ENCODE measurements around the gene FAM131C. TPM values are rescaled to one million over a fixed set of nuclear protein-coding genes. Genes with fewer than 3 reads are reported as not detected.

The FAM131C gene, protein sequence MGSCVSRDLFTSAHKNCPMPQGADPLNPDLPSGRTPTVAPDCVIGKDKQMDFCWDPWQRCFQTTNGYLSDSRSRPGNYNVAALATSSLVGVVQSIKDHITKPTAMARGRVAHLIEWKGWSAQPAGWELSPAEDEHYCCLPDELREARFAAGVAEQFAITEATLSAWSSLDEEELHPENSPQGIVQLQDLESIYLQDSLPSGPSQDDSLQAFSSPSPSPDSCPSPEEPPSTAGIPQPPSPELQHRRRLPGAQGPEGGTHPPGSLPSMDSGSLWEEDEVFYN
- total RNA-seq, result under 1 TPM in 2 of 6 experiments, not detected in 4; 0.19 to 1.00 TPM
- long read RNA-seq, result 0 reads

DNA sequence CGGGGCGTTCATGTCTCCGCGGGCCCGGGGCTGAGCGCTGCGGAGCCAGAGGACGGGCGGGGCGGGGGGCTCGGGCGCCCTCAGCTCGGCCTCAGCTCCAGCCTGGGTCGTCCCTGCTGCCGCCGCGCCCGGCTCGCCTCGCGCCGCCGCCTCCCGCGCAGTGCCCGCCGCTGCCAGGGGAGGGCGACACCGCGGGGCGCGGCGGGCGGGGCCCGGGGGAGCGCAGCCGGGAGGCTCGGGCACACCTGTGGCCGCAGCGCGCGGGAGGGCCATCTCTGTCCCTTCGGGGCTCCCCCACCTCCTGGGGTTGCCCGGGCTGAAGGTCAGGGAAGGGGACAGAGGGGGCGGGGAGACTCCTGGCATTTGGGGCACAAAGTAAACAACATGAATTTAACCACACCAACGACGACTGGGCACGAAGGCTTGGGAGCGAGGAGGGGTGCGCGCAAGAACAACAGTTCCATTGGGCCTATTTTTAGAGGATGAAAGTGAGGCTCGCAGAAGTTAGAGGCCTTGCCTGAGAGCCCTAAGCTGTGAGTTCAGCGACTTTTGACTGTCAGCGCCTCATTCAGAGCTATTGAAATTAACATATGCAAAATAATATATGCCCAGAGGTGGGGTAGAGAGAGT, at the start of gene FAM131C:
Gene FAM131C (minus strand): TSS at position 162 of the 630 bp plus-strand sequence. CDS start 209 bp downstream, outside the sequence.
- ATAC-seq, result peak; percentile 7 to 53 (median 44)
- H3K4me1 ChIP-seq, result peaks cover 0 to 20% (median 4%) of the 10 kb centered on the region in 4 donors
- H3K27ac ChIP-seq, result no peak within 1 kb of the TSS
- WGBS (ENCODE audit: insufficient coverage, low coverage, low lambda C conversion rate, missing lambda C conversion rate), result 4% methylated on average over 14 of the region's 54 CpGs
- intact Hi-C loops (cut with DNase I), result loop anchor here (10.0 kb wide), 2 partner anchors 171 to 291 kb away; partner anchors contain the start of gene SZRD1 (in 1 of the 2)
- H3K4me3 ChIP-seq, result peak within 1 kb of the TSS in 1 of 3 donors; percentile 29
- H3K27me3 ChIP-seq, result no peaks in the 10 kb centered on the region
- DNase-seq, result no peak
- TF ChIP-seq POLR2A (IDR thresholded peaks at IDR 0.05), result no peak
- TF ChIP-seq, protein P1, sequence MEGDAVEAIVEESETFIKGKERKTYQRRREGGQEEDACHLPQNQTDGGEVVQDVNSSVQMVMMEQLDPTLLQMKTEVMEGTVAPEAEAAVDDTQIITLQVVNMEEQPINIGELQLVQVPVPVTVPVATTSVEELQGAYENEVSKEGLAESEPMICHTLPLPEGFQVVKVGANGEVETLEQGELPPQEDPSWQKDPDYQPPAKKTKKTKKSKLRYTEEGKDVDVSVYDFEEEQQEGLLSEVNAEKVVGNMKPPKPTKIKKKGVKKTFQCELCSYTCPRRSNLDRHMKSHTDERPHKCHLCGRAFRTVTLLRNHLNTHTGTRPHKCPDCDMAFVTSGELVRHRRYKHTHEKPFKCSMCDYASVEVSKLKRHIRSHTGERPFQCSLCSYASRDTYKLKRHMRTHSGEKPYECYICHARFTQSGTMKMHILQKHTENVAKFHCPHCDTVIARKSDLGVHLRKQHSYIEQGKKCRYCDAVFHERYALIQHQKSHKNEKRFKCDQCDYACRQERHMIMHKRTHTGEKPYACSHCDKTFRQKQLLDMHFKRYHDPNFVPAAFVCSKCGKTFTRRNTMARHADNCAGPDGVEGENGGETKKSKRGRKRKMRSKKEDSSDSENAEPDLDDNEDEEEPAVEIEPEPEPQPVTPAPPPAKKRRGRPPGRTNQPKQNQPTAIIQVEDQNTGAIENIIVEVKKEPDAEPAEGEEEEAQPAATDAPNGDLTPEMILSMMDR (IDR thresholded peaks at IDR 0.05), result peak in 3 of 4 donors; percentile 18 to 70 (median 53)
- H3K9me3 ChIP-seq, result no peaks in the 10 kb centered on the region
- H3K36me3 ChIP-seq, result no peaks in the 10 kb centered on the region

DNA sequence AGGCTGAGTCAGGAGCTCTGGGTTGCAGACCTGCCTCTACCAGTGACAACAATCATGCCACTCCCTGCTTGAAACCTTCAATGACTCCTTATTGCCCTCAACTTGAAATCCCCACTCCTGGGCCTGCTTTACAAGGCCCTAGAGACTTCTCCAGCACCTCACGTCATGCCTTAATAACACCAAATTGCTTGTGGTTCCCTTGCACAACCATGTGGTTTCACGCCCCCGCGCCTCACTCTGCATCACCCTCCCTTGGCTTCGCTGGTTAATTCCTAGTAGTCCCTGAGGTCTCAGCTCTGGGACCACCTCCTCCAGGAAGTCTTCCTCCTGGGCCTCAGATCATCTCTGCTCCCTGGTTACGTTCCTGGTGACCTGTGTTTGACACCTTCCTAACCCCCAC, 49.5 kb upstream of the FAM131C start:
- H3K9me3 ChIP-seq, result no peaks in the 10 kb centered on the region
- DNase-seq, result no peak
- peaks cover 0 to 13% (median 4%) of the 10 kb centered on the region in 4 donors for H3K36me3 ChIP-seq
- no peaks in the 10 kb centered on the region for H3K27me3 ChIP-seq
- intact Hi-C loops (cut with DNase I), result no loop called here
- peaks cover 0 to 22% (median 3%) of the 10 kb centered on the region in 4 donors for H3K4me1 ChIP-seq
- TF ChIP-seq POLR2A (IDR thresholded peaks at IDR 0.05), result no peak
- TF ChIP-seq, protein P1 (IDR thresholded peaks at IDR 0.05), result no peak
- no peak overlapping the region for H3K4me3 ChIP-seq
- ATAC-seq, result no peak
- WGBS (ENCODE audit: insufficient coverage, low coverage, low lambda C conversion rate, missing lambda C conversion rate), result 62% methylated on average over 6 of the region's 6 CpGs
- H3K27ac ChIP-seq, result no peak overlapping the region

DNA sequence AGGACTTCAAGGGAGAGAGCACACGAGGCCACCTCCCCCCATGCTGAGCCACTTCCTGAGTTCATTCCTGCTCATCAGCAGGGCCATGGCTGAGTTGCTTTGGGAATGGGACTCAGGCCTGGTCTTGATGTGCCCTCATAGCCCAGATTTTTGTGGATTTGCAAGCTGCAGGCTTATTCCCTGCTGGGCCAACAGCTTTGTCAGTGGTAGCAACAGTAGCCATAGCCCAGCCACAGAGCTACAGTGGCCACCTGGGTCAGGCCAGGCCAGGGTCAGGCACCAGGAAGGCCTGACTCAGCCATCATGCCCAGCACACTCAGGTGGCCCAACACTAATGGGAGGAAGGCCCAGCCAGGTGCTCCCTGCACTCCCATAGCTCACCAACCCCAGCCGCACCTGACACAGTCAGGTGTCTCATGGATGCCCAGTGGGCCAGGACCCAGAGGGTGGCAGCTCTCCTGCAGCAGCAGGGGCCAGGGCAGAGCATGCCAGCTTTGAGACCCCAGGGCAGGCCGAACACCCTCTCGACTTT, 49.0 kb upstream of the FAM131C start:
- Histone ChIP-seq H3K9me3 (no peaks in the 10 kb centered on the region), H3K27me3 (no peaks in the 10 kb centered on the region), H3K36me3 (peaks cover 0 to 10% (median 4%) of the 10 kb centered on the region in 4 donors), H3K4me3 (no peak overlapping the region), H3K27ac (no peak overlapping the region), H3K4me1 (peaks cover 0 to 22% (median 3%) of the 10 kb centered on the region in 4 donors)
- TF ChIP-seq, protein P1 (IDR thresholded peaks at IDR 0.05), result no peak
- TF ChIP-seq POLR2A (IDR thresholded peaks at IDR 0.05), result no peak
- intact Hi-C loops (cut with DNase I), result no loop called here
- ATAC-seq (peak; percentile 19 to 56 (median 34)), DNase-seq (no peak)
- 60% methylated on average over 1 of the region's 4 CpGs for WGBS (ENCODE audit: insufficient coverage, low coverage, low lambda C conversion rate, missing lambda C conversion rate)

DNA sequence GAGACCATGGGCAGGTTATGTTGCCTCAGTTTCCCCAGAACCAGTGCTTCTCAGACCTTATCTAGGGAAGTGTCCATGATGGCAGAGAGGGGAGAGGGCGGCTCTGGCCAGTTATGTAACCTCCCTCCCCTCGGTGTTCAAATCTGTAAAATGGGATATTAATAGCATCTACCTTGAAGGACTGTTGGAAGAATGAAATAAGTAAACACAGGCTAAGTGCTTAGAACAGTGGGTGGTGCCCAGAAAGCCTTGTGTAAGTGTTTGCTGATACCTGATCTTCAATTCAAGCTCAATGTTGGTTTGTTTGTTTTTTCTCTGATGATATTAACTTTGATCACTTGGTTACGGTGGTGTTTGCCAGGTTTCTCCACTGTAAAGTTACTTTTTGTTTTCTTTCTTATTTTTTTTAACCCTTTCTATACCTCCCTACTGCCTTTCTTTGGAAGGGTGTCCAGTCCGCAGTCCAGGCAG, 47.5 kb upstream of the FAM131C start:
- whole genome bisulfite sequencing (ENCODE audit: insufficient coverage, low coverage, low lambda C conversion rate, missing lambda C conversion rate), result 16% methylated on average over 2 of the region's 4 CpGs
- intact Hi-C loops (cut with DNase I), result no loop called here
- no peaks in the 10 kb centered on the region for H3K9me3 ChIP-seq
- TF ChIP-seq POLR2A (IDR thresholded peaks at IDR 0.05), result no peak
- TF ChIP-seq, protein P1 (IDR thresholded peaks at IDR 0.05), result no peak
- H3K4me3 ChIP-seq, result no peak overlapping the region
- DNase-seq, result no peak
- peaks cover 0 to 25% (median 3%) of the 10 kb centered on the region in 4 donors for H3K4me1 ChIP-seq
- no peaks in the 10 kb centered on the region for H3K27me3 ChIP-seq
- no peak overlapping the region for H3K27ac ChIP-seq
- ATAC-seq, result peak; percentile 14 to 65 (median 49)
- peaks cover 0 to 8% (median 2%) of the 10 kb centered on the region in 4 donors for H3K36me3 ChIP-seq
